Neuron (in vitro differentiated cells): ENCODE measurements around the gene C4BPA.

ENCODE experiments used
- H2AFZ ChIP-seq: one replicate; pipeline ENCODE4 v1.6.1; 2013; ENCODE audit warnings: low read depth, mild to moderate bottlenecking, inconsistent platforms, low read length, moderate library complexity
- H3K27me3 ChIP-seq: one replicate; pipeline ENCODE4 v1.6.1; 2013; ENCODE audit warnings: low read length; ENCODE audit not compliant: insufficient read depth
- H3K36me3 ChIP-seq: one replicate; pipeline ENCODE4 v1.6.1; 2013; ENCODE audit warnings: low read length; ENCODE audit not compliant: insufficient read depth
- H3K4me1 ChIP-seq: one replicate; pipeline ENCODE4 v1.6.1; 2013; ENCODE audit warnings: low read length; ENCODE audit not compliant: insufficient read depth
- H3K4me3 ChIP-seq: 2 replicates; pipeline ENCODE4 v1.5.1; 2013; ENCODE audit warnings: mild to moderate bottlenecking, low read length, moderate library complexity
- H3K9me3 ChIP-seq: one replicate; pipeline ENCODE4 v1.6.1; 2013; ENCODE audit warnings: low read length

Gene C4BPA

GRCh38 chr1:207103892-207104373 is at the start of gene C4BPA:
TSS of gene C4BPA (plus strand) at chr1:207104233. CDS start at chr1:207113026, 8,793 bp downstream.
- Histone ChIP-seq H3K27me3 (peaks cover 7% of the 10 kb centered on the region), H3K4me3 (no peak within 1 kb of the TSS), H2AFZ (no peak within 1 kb of the TSS), H3K4me1 (no peaks in the 10 kb centered on the region), H3K36me3 (no peaks in the 10 kb centered on the region), H3K9me3 (peaks cover 3% of the 10 kb centered on the region)

DNA sequence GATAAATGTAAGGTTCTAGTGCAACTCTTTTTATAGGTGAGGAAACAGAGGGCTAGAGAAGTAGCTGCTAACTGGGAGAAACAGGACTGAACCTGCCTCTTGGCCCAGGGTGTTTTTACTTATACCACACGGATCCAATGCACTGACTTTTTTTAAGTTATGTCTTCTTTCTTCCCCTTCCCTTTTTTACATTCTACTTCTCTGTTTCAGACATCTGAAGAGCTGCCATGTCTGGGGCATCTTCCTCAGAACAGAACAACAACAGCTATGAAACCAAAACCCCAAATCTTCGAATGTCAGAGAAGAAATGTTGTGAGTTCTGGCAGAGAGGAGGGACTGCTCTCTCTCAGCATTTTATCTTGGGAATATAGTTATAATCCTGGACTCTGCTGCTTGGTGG is 49.5 kb upstream of the C4BPA start:
- peaks cover 19% of the 10 kb centered on the region for H3K4me1 ChIP-seq
- H2AFZ ChIP-seq = no peak overlapping the region
- peaks cover 1% of the 10 kb centered on the region for H3K36me3 ChIP-seq
- no peaks in the 10 kb centered on the region for H3K9me3 ChIP-seq
- H3K27me3 ChIP-seq = no peaks in the 10 kb centered on the region
- no peak overlapping the region for H3K4me3 ChIP-seq

DNA sequence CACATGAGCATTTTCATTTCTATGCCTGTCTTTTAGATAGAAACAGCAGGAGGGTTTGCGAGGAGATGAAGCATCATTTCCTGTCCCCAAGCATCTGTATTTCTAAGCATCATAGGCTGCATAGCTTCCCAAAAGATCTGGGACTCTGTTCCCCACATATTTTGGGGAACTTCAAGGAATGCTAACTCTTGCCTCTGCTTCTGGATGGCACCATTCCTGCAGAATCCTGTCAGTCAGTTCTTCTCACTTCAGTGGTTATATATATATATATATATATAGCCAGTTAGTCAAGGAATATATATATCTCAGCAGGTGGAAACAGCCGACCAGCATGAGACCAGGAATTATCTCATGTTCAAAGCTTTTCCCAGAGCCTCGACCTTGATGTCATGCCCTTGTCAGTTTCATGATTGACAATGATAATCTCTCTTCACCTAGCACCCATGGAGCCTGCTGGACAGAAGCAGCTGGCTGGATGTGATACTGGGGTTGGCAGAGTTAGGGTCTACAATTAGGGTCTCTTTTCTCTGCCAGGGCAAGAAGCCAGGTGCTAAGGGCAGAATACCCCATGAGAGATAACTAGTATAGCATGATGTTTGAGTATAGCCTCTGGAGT is 48.5 kb upstream of the C4BPA start:
- H3K27me3 ChIP-seq = no peaks in the 10 kb centered on the region
- no peak overlapping the region for H2AFZ ChIP-seq
- H3K36me3 ChIP-seq = no peaks in the 10 kb centered on the region
- H3K4me1 ChIP-seq = peaks cover 14% of the 10 kb centered on the region
- no peaks in the 10 kb centered on the region for H3K9me3 ChIP-seq
- no peak overlapping the region for H3K4me3 ChIP-seq

GRCh38 chr1:207056673-207057072 is 47.4 kb upstream of the C4BPA start:
- H3K4me1 ChIP-seq = peaks cover 8% of the 10 kb centered on the region
- H3K36me3 ChIP-seq = no peaks in the 10 kb centered on the region
- H3K9me3 ChIP-seq = no peaks in the 10 kb centered on the region
- H2AFZ ChIP-seq = no peak overlapping the region
- H3K4me3 ChIP-seq = no peak overlapping the region
- H3K27me3 ChIP-seq = no peaks in the 10 kb centered on the region

DNA sequence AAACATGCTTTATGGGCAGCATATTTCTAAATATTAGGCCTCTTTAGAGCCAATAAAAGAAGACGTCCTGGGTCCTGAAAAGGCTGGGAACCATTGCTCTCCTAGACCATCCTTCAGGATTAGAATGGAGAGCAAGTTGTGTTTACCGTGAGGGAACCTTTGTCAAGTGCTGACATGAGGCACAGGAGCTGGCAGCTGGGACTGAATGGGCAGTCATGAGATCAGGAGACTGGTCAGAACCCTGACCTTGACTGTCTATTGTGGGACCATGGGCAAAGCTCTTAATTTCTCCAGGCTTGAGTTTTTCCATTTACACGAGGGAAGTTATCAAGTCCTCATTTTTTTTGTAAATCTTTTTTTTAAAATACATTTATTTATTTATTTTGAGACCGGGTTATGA is 45.8 kb upstream of the C4BPA start:
- H3K27me3 ChIP-seq = no peaks in the 10 kb centered on the region
- H3K4me1 ChIP-seq = no peaks in the 10 kb centered on the region
- H2AFZ ChIP-seq = no peak overlapping the region
- H3K4me3 ChIP-seq = no peak overlapping the region
- no peaks in the 10 kb centered on the region for H3K36me3 ChIP-seq
- no peaks in the 10 kb centered on the region for H3K9me3 ChIP-seq

DNA sequence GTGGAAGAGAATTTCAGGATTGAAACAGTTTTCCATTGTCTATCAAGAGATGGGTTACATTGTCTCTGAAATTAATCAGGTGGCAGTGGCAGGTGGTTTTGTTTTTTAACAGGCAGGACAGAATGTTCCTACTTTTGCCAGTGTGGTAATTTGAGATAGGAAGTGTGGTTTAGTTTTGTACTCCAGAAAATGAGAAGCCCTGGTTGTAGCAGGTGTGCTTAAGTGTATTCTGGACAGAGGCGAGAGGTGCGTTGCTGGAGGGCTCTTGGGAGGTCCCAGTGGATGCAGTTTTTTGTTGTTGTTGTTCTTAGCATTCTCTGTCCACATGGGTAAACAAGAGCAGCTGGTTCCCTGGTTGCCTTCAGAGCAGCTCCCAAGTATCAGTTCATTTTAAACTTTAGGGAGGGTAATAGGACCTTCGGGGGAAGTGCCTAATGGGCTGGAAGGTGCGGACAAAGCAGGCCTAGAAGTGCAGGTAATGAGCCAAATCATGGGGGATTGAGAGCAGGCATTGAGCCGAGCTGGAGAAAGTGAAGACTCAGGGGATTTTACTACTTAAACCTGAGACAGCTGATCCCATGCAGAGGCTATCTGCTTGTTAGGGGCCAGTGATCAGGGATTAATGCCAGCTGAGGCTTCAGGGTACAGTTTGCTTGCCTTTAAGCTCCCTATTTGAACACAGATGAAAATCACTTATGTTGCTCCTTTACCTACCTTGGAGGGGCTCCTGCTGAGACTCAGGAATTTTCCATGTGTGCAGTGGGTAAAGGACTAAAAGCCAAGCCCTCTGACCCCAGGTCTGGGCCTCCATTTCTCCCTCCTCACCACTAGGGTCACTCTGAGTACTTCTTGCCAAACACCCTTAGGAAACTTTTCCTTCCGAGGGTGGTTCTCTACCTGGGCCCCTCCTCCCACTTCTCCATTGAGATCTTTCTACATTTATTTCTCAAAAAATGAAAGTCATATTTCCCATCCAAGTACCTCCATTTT is 44.9 kb upstream of the C4BPA start:
- H2AFZ ChIP-seq = no peak overlapping the region
- H3K4me1 ChIP-seq = no peaks in the 10 kb centered on the region
- H3K27me3 ChIP-seq = no peaks in the 10 kb centered on the region
- no peaks in the 10 kb centered on the region for H3K9me3 ChIP-seq
- no peaks in the 10 kb centered on the region for H3K36me3 ChIP-seq
- H3K4me3 ChIP-seq = no peak overlapping the region

DNA sequence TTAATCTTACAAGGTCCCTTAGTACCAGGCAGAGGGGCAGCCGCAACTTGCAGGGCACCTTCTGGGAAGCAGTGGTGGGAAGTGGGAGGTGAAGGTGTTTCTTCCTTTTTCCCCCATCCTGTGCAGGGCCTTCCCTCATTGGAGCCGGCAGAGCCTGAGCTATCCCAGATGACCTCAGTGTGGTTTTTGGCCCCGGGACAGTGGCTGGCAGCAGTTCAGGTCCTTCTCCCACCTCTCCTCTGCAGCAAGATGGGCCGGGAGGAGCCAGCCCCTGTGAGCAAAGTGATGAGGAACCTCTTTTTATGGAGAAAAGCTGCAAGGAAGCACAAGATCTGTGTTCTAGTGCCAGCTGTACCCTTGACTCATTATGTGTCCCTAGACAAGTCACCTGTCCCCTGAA is 44.2 kb upstream of the C4BPA start:
- H3K4me1 ChIP-seq = no peaks in the 10 kb centered on the region
- no peak overlapping the region for H3K4me3 ChIP-seq
- H3K27me3 ChIP-seq = no peaks in the 10 kb centered on the region
- no peak overlapping the region for H2AFZ ChIP-seq
- no peaks in the 10 kb centered on the region for H3K9me3 ChIP-seq
- H3K36me3 ChIP-seq = no peaks in the 10 kb centered on the region

DNA sequence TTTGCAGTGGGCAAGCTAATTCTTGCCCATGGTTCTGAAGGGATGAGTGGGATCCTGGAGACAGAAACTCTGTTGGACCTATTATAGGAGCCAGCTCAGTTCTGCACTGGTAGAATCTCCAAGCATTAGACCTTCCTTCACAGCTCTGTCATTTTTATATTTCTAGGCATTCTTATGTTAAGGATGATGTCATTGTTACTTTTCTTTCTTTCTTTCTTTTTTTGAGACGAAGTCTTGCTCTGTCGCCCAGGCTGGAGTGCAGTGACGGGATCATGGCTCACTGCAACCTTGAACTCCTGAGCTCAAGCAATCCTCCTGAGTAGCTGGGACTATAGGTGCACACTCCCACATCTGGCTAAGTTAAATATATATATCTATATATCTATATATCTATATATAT is 43.4 kb upstream of the C4BPA start:
- Histone ChIP-seq H3K27me3 (no peaks in the 10 kb centered on the region), H3K4me1 (no peaks in the 10 kb centered on the region), H3K36me3 (no peaks in the 10 kb centered on the region), H3K9me3 (no peaks in the 10 kb centered on the region), H2AFZ (no peak overlapping the region), H3K4me3 (no peak overlapping the region)

- no peak overlapping the region for H2AFZ ChIP-seq
- no peaks in the 10 kb centered on the region for H3K4me1 ChIP-seq
- H3K4me3 ChIP-seq = no peak overlapping the region
- no peaks in the 10 kb centered on the region for H3K27me3 ChIP-seq
- peaks cover 5% of the 10 kb centered on the region for H3K36me3 ChIP-seq
- no peaks in the 10 kb centered on the region for H3K9me3 ChIP-seq
Measured at GRCh38 chr1:207062058-207062457, 42.0 kb upstream of the C4BPA start.

GRCh38 chr1:207063014-207063413 is 41.0 kb upstream of the C4BPA start:
- Histone ChIP-seq H2AFZ (no peak overlapping the region), H3K36me3 (peaks cover 8% of the 10 kb centered on the region), H3K4me3 (no peak overlapping the region), H3K9me3 (no peaks in the 10 kb centered on the region), H3K4me1 (no peaks in the 10 kb centered on the region), H3K27me3 (no peaks in the 10 kb centered on the region)

DNA sequence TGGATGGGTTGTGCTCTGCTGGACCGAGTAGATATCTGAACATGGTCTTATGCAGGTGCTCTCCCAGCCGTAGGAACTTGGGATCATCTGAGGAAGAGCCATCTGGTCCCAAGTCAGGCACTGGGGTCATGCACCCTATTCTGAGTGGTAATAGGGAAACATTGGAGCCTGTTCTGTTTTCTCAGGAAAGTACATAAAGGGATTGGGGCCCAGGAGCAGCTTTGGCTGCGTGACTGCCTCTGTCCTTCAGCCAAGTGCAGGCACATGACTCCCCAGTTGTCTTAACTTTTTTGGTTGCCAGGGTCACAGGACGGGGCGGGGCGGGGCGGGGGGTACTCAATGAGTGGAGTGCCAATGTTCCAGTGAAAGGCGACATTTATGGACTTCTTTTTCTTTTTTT is 39.5 kb upstream of the C4BPA start:
- H2AFZ ChIP-seq = no peak overlapping the region
- no peaks in the 10 kb centered on the region for H3K4me1 ChIP-seq
- H3K4me3 ChIP-seq = no peak overlapping the region
- H3K27me3 ChIP-seq = no peaks in the 10 kb centered on the region
- H3K9me3 ChIP-seq = no peaks in the 10 kb centered on the region
- H3K36me3 ChIP-seq = peaks cover 12% of the 10 kb centered on the region

DNA sequence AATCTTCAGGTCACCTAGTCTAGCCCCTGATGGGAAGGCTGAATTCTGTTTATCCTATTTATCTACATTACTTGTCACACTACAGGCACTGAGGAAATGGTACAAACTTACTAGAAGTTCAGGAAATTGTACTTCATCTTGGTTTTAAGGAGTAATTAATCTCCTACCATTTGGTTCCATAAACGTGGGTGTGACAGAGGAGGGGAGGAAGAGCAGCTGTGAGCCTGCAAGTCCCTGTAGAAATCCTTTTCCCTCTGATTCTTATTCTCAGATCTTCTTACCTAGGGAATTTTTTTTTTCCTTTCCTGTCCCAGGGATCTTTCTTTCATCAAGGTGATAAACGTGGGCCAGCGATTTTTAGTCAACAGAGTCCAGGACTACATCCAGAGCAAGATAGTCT is 36.8 kb upstream of the C4BPA start:
- no peaks in the 10 kb centered on the region for H3K9me3 ChIP-seq
- no peaks in the 10 kb centered on the region for H3K4me1 ChIP-seq
- no peak overlapping the region for H3K4me3 ChIP-seq
- no peaks in the 10 kb centered on the region for H3K27me3 ChIP-seq
- H2AFZ ChIP-seq = no peak overlapping the region
- H3K36me3 ChIP-seq = peaks cover 18% of the 10 kb centered on the region

- H3K4me3 ChIP-seq = no peak overlapping the region
- no peak overlapping the region for H2AFZ ChIP-seq
- no peaks in the 10 kb centered on the region for H3K9me3 ChIP-seq
- peaks cover 19% of the 10 kb centered on the region for H3K36me3 ChIP-seq
- no peaks in the 10 kb centered on the region for H3K27me3 ChIP-seq
- no peaks in the 10 kb centered on the region for H3K4me1 ChIP-seq
Measured at GRCh38 chr1:207067665-207068064, 36.4 kb upstream of the C4BPA start.
